ENCODE measurements around the gene PAPOLA.
"Not testable (repeated sequence)": the region's sequence is repeated elsewhere in the genome, so short reads cannot be mapped to it uniquely, and the experiment has no call there.

PAPOLA gene

DNA sequence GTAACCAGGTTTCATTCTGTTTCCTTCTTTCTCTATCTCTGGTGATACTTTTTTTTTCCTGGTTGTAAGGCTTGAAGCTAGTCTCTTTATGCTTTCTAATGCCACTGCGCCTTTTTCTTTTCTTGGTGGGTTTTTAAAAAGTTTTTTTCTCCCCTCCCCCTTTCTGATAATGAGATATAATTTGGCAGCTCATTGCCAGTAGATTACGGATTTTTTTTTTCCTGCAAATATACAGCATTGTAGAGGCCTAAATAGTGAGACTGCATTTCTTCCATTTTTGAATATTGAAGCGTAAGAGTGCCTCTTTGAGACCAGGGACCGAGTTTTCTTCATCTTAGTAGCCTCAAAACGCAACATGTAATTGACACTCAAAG, 1.1 kb downstream of the PAPOLA start:
- DNase-seq: no peak

DNA sequence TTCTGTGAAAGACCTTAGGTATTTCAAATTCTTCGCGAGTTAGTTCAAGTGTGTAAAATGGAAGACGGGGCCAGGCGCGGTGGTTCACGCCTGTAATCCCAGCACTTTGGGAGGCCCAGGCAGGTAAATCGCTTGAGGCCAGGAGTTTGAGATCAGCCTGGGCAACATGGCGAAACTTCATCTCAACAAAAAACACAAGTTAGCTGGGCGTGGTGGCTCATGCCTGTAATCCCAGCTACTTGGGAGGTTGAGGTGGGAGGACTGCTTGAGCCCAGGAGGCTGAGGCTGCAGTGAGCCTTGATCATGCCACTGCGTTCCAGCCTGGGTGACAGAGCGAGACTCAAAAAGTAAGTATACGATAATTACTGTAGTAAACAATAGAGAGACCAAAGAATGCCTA, 2.2 kb downstream of the PAPOLA start:
- not testable (repeated sequence) for DNase-seq

- DNase-seq: no peak
Measured at GRCh38 chr14:96507723-96508122, 5.5 kb downstream of the PAPOLA start.

DNA sequence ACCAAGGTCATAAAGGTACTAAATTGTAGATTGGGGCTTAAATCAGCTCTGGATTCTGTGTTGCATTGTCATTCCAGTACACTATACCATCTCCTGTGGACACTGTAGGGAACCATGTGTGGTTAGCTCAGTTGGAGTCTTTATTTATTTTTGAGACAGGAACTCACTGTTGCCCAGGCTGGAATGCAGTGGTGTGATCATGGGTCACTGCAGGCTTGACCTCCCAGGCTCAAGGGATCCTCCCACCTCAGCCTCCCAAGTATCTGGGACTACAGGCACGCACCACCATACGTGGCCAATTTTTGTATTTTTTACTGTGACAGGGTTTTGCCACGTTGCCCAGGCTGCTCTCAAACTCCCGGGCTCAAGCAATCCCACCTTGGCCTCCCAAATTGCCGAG, 6.7 kb downstream of the PAPOLA start:
- DNase-seq: no peak

GRCh38 chr14:96509457-96510090, 7.4 kb downstream of the PAPOLA start:
- no peak for DNase-seq

DNA sequence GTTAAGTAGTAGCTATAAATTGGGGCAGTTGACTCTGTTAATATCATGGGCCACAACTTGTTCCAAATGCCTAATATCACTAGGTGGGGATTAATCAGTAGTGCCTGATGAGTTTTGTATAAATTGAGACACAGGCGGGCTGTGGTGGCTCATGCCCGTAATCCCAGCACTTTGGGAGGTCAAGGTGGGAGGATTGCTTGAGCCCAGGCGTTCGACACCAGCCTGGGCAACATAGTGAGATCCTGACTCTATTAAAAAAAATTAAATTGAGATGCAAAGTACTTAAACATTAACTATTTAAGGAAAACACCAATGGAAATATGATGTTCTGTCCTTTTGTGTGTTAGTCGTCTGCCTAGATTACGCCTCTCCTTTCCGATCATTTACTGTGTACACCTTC, 9.0 kb downstream of the PAPOLA start:
- DNase-seq: no peak

DNA sequence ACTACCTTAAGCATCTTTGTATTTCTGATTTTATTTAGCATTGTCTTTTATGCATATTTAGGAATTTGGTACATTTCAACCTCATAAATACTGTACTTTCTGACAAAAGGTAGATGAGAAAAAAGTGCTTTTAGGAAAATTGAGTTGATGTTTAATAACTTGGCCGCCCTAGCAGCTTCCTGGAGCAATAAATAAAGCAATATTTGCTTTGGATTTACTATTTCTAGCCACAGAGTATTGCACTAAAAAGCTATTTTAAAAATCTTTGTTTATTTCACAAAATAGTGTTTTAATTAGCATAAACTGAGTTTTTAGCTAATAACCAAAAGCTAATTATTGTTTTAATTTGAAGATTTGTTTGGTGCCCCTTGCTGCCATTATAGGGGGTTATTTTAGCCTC, 9.5 kb downstream of the PAPOLA start:
- DNase-seq: no peak

DNA sequence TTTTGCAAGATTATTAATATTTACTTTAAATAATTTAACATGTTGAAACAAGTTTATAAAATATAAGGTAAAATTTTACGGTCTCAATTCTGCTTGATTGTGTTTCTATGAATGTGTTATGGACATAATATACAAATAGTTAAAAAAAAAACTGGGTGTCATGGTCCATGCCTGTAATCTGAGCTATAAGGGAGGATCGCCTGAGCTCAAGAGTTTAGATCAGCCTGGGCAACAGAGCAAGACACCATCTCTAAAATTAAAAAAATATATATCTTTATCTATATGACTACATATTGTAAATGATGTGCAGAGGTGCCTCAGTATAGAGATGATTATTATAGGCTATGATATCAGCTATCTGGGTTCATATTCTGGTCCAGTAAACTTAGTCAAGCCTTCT, 9.9 kb downstream of the PAPOLA start:
- DNase-seq: no peak

GRCh38 chr14:96512602-96513397, 10.6 kb downstream of the PAPOLA start:
- DNase-seq: no peak

- DNase-seq: no peak
Measured at GRCh38 chr14:96514694-96515093, 12.5 kb downstream of the PAPOLA start.

DNA sequence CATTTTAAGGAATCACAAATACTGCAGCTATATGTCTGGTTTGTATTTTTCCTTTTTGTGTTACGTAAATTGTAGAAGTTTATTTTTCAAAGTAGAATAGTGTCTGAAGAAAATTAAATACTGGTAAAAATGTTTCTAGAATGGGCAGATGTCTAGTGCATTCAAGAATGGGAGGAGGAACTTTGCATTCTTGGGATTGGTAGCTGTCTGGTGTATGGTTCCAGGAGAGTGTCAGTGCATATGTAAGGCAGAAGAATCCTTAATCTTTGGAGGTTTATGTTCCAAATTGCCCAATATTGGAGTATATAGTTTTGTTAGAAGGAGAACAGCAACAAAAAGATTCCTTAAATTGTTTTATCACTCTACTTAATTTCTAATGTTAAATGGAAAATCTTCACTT, 13.5 kb downstream of the PAPOLA start:
- no peak for DNase-seq

DNA sequence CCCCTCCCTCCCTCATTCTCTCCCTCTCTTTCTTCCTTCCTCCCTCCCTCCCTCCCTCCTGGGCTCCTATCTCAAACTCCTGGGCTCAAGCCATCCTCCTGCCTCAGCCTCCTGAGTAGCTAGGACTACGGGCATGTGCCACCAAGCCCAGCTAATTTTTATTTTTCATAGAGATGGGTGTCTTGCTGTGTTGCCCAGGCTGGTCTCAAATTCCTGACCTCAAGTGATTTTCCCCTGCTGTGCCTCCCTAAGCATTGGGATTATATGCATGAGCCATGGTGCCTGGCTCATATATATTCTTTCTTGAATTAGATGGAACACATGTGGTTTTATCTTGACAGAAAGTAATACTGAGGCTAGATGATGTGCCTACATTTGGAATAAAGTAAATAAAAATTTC, 14.2 kb downstream of the PAPOLA start:
- no peak for DNase-seq

DNA sequence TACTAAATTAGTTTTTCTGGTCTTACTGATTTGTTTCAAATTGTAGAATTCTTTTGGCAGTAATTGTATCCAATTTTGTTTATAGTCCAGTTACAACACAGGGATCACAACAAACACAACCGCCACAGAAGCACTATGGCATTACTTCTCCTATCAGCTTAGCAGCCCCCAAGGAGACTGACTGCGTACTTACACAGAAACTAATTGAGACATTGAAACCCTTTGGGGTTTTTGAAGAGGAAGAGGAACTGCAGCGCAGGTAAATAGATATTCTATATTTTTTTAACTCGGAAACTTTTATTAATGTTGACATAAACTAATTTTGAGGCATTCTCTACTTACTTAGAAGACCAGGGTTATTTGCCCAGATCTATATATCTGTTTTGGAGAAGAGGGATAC, 17.8 kb downstream of the PAPOLA start:
- DNase-seq: no peak

- no peak for DNase-seq
Measured at GRCh38 chr14:96525452-96525851, 23.3 kb downstream of the PAPOLA start.

- no peak for DNase-seq
Measured at GRCh38 chr14:96532632-96533031, 30.4 kb downstream of the PAPOLA start.

DNA sequence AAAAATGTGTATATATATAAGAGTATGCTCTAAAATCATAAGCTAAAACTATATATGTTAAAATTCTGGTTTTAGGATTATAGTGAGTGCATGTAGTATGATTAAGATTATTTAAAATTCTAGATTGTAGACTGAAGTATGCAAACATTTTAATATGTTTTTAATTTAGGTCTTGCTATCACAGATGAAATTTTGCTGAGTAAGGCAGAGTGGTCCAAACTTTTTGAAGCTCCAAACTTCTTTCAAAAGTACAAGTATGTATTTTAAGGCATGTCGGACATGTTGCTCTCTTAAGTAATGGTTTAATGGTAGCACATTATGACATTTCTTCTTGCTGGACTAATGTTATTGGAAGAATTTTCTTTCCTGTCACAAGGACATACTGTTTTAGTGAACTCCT, 34.6 kb downstream of the PAPOLA start:
- no peak for DNase-seq

DNA sequence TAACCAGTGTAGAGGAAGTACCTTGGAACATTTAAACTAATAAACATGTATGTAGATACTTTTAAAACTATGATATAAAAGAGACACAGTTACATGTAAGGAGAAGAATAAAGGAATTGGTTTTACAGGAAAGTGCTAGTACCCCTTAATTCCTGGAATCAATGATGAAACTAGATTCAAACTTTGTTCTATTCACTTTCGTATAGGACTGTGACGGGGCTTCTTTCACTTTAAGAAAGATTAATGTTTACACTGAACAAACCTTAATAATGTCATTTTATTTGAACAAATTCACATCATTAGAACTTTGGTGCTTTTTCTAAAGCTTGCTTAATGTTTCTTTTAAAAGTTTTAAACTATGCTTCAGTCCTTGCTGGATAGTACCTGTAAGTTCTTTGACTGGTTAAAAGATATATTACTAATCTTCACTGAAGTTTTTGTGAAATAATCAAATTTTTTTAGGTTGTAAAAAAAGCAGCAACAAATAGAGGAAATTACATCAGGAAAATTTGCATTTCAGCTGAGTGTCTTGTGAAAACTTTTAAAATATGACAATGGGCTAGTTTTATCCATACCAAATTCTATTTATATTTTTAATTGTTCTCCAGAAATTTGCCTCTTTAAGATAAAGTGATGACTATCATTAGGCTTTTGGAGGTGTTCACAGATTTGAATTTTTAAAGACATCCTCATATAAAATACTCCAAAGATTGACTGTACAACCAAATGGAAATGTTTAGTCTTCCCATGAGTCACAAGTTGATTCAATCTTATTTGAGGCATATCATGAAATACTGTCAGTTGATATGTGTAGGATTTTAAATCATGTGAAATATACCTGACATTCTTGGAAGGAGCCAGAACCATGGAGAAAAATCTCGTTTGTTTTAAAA, 36.2 kb downstream of the PAPOLA start:
- no peak for DNase-seq

DNA sequence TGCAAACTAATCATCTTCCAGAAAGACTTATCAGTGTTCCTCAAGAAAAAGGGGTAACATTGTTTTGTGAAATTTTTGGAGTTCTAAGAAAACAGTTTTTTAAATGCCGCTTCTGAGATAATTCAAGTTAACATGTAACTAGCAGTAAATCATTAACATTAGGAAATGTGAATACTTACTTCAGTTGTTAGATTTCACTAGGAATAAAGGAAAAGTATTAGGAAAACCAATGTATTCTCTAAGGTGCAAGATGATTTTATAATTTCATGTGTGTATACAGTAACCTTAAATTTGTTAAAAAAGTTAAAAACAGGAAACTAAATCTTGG, 36.8 kb downstream of the PAPOLA start:
- DNase-seq: no peak

DNA sequence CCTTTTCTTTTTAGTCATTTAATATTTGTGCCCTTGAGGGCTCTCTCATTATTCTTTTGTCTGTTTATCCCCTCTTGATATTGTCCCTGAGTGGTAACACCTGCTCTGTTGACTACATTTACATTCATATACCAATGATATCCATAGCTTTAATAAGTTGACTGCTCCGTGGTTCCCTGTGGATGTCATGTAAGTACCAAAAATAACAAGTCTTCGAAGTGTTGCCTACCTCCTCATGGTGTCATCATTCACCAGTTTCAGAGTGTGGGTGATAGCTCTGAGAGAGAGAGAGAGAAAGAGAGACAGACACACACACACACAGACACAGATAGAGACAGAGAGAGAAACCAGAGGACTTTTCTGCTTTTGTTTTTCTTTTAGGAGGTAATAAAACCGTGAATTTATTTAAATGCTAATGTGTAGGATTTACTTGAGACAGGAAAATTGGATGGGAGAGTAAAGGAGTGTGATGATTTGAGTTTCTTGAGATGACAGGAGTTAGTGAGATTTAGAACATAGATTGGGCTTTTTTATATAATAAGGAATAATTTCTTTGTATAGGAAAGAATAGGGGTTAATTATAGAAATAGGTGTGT, 52.2 kb downstream of the PAPOLA start:
- DNase-seq: peak; percentile 71

DNA sequence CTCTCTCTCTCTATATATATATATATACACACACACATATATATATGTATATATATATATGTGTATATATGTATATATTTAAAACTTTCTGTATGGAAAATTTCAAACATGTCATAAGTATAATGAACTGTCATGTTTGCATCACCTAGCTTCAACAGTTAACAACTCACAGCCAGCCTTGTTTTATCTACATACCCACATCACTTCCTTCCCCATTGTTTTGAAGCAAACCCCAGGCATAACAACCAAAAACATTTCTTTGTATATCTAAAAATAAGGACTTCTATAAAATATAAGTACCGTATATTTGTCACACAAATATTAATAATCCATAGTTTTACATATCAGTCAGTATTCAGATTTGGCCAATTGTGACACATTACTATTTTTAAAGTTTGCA, 57.4 kb downstream of the PAPOLA start:
- no peak for DNase-seq

- no peak for DNase-seq
Measured at GRCh38 chr14:96564389-96564788, 62.2 kb downstream of the PAPOLA start.

DNA sequence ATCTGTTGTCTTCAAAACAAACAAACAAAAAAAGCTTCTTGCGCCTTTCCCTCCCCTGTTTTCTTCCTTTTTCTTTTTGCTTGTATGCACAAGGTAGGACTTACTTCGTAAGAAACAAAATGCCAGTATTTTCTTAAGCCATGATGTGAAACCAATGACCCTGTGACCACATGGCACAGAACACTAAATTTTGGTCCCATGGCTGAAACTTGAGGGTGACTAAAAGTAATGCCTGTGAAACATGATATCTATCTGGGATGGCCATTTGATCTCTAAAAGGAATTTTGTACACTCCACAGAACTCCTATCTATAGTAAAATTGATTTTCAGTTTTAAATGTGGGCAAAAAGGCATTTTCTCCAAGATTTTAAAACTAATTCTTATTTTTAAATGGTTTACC, 63.6 kb downstream of the PAPOLA start:
- DNase-seq: no peak

- DNase-seq: peak; percentile 50
Measured at GRCh38 chr14:96567289-96567899, 65.2 kb downstream of the PAPOLA start.

Data from NCI-H510A treated with DMSO at 0.1 percent for 48 hours (cell line).